GM23338 (cell line): ENCODE data around the gene LEKR1. TPM values are rescaled to one million over a fixed set of nuclear protein-coding genes. Genes with fewer than 3 reads are reported as not detected.

ENCODE experiments used
- ATAC-seq: fragments of 200-7000 bp; cut with Tn5 transposase; 3 replicates; pipeline ENCODE4 v1.9.1; 2020
- DNase-seq: peaks from one replicate; pipeline ENCODE4 v3.0.0-alpha.2; 2015; ENCODE audit warnings: low spot score
- H2AFZ ChIP-seq: fragments of 200-600 bp; sonication (generic); 2 replicates; pipeline ENCODE4 v1.8.0; 2016; ENCODE audit warnings: antibody characterized with exemption, mild to moderate bottlenecking, moderate library complexity
- H3F3A ChIP-seq: fragments of 200-600 bp; sonication (generic); replicated peaks from 2 replicates; pipeline ENCODE4 v1.8.0; 2017; ENCODE audit warnings: antibody characterized with exemption, mixed run types, low read depth
- H3K27ac ChIP-seq: fragments of 200-600 bp; sonication (generic); 2 replicates; pipeline ENCODE4 v1.6.1; 2016; ENCODE audit warnings: low read depth
- H3K27me3 ChIP-seq: fragments of 200-600 bp; sonication (generic); 2 replicates; pipeline ENCODE4 v1.8.0; 2016; ENCODE audit warnings: mild to moderate bottlenecking, mixed run types, moderate library complexity; ENCODE audit not compliant: insufficient read depth
- H3K36me3 ChIP-seq: fragments of 200-600 bp; sonication (generic); 2 replicates; pipeline ENCODE4 v1.8.0; 2016; ENCODE audit warnings: mild to moderate bottlenecking; ENCODE audit not compliant: insufficient read depth
- H3K4me1 ChIP-seq: fragments of 200-600 bp; sonication (generic); 2 replicates; pipeline ENCODE4 v1.8.0; 2016; ENCODE audit warnings: mild to moderate bottlenecking, moderate library complexity; ENCODE audit not compliant: insufficient read depth
- H3K4me2 ChIP-seq: fragments of 200-600 bp; sonication (generic); 2 replicates; pipeline ENCODE4 v1.7.1; 2017; ENCODE audit warnings: mixed run types
- H3K4me3 ChIP-seq: fragments of 200-600 bp; sonication (generic); 2 replicates; pipeline ENCODE4 v1.6.1; 2016; ENCODE audit warnings: mixed run types
- H3K79me2 ChIP-seq: fragments of 200-600 bp; sonication (generic); replicated peaks from 2 replicates; pipeline ENCODE4 v1.8.0; 2017; ENCODE audit warnings: mild to moderate bottlenecking; ENCODE audit not compliant: insufficient read depth
- H3K9me2 ChIP-seq: fragments of 200-600 bp; sonication (generic); 2 replicates; pipeline ENCODE4 v1.8.0; 2017; ENCODE audit not compliant: insufficient read depth
- H4K20me1 ChIP-seq: fragments of 200-600 bp; sonication (generic); replicated peaks from 2 replicates; pipeline ENCODE4 v1.8.0; 2017; ENCODE audit warnings: mild to moderate bottlenecking; ENCODE audit not compliant: insufficient read depth
- H3K27ac Mint-ChIP-seq: 2 replicates; pipeline ENCODE4 v1.8.0; 2020; ENCODE audit warnings: inconsistent platforms, mild to moderate bottlenecking, moderate library complexity, mixed read lengths
- H3K27me3 Mint-ChIP-seq: 3 replicates; pipeline ENCODE4 v1.8.0; 2022; ENCODE audit warnings: low read depth, mild to moderate bottlenecking, moderate library complexity, mixed read lengths, inconsistent platforms; ENCODE audit not compliant: insufficient read depth, poor library complexity
- H3K36me3 Mint-ChIP-seq: 3 replicates; pipeline ENCODE4 v1.8.0; 2021; ENCODE audit warnings: low read depth, mild to moderate bottlenecking, inconsistent platforms, moderate library complexity, mixed read lengths
- H3K4me1 Mint-ChIP-seq: 3 replicates; pipeline ENCODE4 v1.8.0; 2020; ENCODE audit warnings: mild to moderate bottlenecking, inconsistent platforms, mixed read lengths
- H3K4me3 Mint-ChIP-seq: 3 replicates; pipeline ENCODE4 v1.8.0; 2021; ENCODE audit warnings: moderate library complexity, mild to moderate bottlenecking, inconsistent platforms, mixed read lengths
- H3K9me3 Mint-ChIP-seq: 3 replicates; pipeline ENCODE4 v1.8.0; 2020; ENCODE audit warnings: moderate library complexity, mild to moderate bottlenecking, inconsistent platforms, mixed read lengths
- EZH2phosphoT487 ChIP-seq: fragments of 200-600 bp; sonication (generic); IDR thresholded peaks from one replicate; pipeline ENCODE4 v1.8.1; 2018; ENCODE audit warnings: antibody characterized with exemption; ENCODE audit not compliant: unreplicated experiment
- NANOG ChIP-seq: IDR thresholded peaks from 2 replicates; pipeline ENCODE4 v1.6.1; 2016; ENCODE audit warnings: antibody characterized with exemption, borderline replicate concordance
- ZNF331 ChIP-seq: fragments of 250-450 bp; sonication (Bioruptor Pico); IDR thresholded peaks from 2 replicates; pipeline ENCODE4 v1.5.0; 2020; ENCODE audit warnings: low read depth, mild to moderate bottlenecking, moderate library complexity
- ZNF462 ChIP-seq: fragments of 250-450 bp; sonication (Bioruptor Pico); IDR thresholded peaks from 2 replicates; pipeline ENCODE4 v1.5.0; 2020; ENCODE audit warnings: mild to moderate bottlenecking, moderate library complexity
- polyA plus RNA-seq: library from polyadenylated mRNA; unstranded; fragments of >200 nt; fragmentation: Nextera tagmentation; extraction: Ambion mirVana; gene quantifications from 2 replicates; pipeline ENCODE4 v1.2.1, GENCODE V29; 2016
- total RNA-seq: library from RNA; depleted of rRNA; stranded (reverse); fragments of >200 nt; shearing (Covaris generic); gene quantifications from 2 replicates; pipeline ENCODE4 v1.2.3, GENCODE V29; 2014
- TF ChIP-seq, protein P1 (sequence below): IDR thresholded peaks from 2 replicates; pipeline ENCODE4 v1.6.1; 2016; ENCODE audit warnings: antibody characterized with exemption
- TF ChIP-seq, protein P2 (sequence below): IDR thresholded peaks from one replicate; pipeline ENCODE4 v1.6.1; 2018; ENCODE audit warnings: antibody characterized with exemption; ENCODE audit not compliant: unreplicated experiment

LEKR1 gene
- total and polyA plus RNA-seq, 2 experiments from 2014 or later = not detected

DNA sequence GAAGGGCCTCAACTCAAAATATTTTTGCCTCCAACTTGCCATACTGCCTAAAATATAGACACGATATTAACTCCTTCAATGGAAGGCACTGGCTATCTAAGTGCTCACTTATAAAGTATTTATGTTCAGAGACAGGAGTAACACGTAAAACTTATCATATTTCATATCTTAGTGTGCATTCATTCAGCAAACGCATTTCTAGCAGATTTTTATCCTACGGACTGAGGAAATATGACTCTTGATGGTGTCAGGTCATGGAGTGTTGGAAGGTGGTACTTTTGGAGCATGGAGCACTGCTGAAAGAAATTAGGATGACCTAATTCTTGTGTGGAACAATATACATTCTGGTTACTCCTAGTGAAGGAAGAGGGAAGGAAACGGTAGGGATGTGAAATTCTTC is 43.8 kb upstream of the LEKR1 start:
- no peaks in the 10 kb centered on the region for H3K36me3 Mint-ChIP-seq
- H3K4me1 ChIP-seq = no peaks in the 10 kb centered on the region
- no peaks in the 10 kb centered on the region for H3K36me3 ChIP-seq
- H3K27me3 ChIP-seq = no peaks in the 10 kb centered on the region
- no peak overlapping the region for H3K4me3 Mint-ChIP-seq
- H4K20me1 ChIP-seq = no peaks in the 10 kb centered on the region
- no peak overlapping the region for H3K27ac Mint-ChIP-seq
- H2AFZ ChIP-seq = no peak overlapping the region
- H3F3A ChIP-seq = no peaks in the 10 kb centered on the region
- H3K79me2 ChIP-seq = no peaks in the 10 kb centered on the region
- ATAC-seq = no peak
- no peaks in the 10 kb centered on the region for H3K4me1 Mint-ChIP-seq
- TF ChIP-seq, protein P1, sequence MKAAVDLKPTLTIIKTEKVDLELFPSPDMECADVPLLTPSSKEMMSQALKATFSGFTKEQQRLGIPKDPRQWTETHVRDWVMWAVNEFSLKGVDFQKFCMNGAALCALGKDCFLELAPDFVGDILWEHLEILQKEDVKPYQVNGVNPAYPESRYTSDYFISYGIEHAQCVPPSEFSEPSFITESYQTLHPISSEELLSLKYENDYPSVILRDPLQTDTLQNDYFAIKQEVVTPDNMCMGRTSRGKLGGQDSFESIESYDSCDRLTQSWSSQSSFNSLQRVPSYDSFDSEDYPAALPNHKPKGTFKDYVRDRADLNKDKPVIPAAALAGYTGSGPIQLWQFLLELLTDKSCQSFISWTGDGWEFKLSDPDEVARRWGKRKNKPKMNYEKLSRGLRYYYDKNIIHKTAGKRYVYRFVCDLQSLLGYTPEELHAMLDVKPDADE = no peak
- TF ChIP-seq ZNF462 (CRISPR knock-in tag) = no peak
- TF ChIP-seq NANOG = no peak
- no peak for TF ChIP-seq ZNF331 (CRISPR knock-in tag)
- no peak for TF ChIP-seq EZH2phosphoT487
- no peak for DNase-seq
- no peak overlapping the region for H3K4me3 ChIP-seq
- H3K27ac ChIP-seq = no peak overlapping the region
- H3K9me3 Mint-ChIP-seq = no peaks in the 10 kb centered on the region
- H3K4me2 ChIP-seq = no peak overlapping the region
- no peaks in the 10 kb centered on the region for H3K27me3 Mint-ChIP-seq
- H3K9me2 ChIP-seq = no peaks in the 10 kb centered on the region; the same call in 1 of the 2 replicates

- H2AFZ ChIP-seq = no peak overlapping the region
- H3F3A ChIP-seq = no peaks in the 10 kb centered on the region
- H3K36me3 ChIP-seq = no peaks in the 10 kb centered on the region
- H4K20me1 ChIP-seq = no peaks in the 10 kb centered on the region
- H3K4me3 Mint-ChIP-seq = no peak overlapping the region
- DNase-seq (no peak), ATAC-seq (no peak)
- H3K4me1 Mint-ChIP-seq = no peaks in the 10 kb centered on the region
- no peak overlapping the region for H3K4me3 ChIP-seq
- H3K27me3 Mint-ChIP-seq = no peaks in the 10 kb centered on the region
- no peaks in the 10 kb centered on the region; the same call in 1 of the 2 replicates for H3K9me2 ChIP-seq
- H3K36me3 Mint-ChIP-seq = no peaks in the 10 kb centered on the region
- no peaks in the 10 kb centered on the region for H3K4me1 ChIP-seq
- no peak overlapping the region for H3K4me2 ChIP-seq
- no peak overlapping the region for H3K27ac Mint-ChIP-seq
- H3K27me3 ChIP-seq = no peaks in the 10 kb centered on the region
- H3K27ac ChIP-seq = no peak overlapping the region
- no peaks in the 10 kb centered on the region for H3K9me3 Mint-ChIP-seq
- no peaks in the 10 kb centered on the region for H3K79me2 ChIP-seq
- TF ChIP-seq, protein P2, sequence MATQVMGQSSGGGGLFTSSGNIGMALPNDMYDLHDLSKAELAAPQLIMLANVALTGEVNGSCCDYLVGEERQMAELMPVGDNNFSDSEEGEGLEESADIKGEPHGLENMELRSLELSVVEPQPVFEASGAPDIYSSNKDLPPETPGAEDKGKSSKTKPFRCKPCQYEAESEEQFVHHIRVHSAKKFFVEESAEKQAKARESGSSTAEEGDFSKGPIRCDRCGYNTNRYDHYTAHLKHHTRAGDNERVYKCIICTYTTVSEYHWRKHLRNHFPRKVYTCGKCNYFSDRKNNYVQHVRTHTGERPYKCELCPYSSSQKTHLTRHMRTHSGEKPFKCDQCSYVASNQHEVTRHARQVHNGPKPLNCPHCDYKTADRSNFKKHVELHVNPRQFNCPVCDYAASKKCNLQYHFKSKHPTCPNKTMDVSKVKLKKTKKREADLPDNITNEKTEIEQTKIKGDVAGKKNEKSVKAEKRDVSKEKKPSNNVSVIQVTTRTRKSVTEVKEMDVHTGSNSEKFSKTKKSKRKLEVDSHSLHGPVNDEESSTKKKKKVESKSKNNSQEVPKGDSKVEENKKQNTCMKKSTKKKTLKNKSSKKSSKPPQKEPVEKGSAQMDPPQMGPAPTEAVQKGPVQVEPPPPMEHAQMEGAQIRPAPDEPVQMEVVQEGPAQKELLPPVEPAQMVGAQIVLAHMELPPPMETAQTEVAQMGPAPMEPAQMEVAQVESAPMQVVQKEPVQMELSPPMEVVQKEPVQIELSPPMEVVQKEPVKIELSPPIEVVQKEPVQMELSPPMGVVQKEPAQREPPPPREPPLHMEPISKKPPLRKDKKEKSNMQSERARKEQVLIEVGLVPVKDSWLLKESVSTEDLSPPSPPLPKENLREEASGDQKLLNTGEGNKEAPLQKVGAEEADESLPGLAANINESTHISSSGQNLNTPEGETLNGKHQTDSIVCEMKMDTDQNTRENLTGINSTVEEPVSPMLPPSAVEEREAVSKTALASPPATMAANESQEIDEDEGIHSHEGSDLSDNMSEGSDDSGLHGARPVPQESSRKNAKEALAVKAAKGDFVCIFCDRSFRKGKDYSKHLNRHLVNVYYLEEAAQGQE = no peak
Observed at GRCh38 chr3:156782921-156783320, 43.2 kb upstream of the LEKR1 start.
